Sigmoid colon (tissue), 4 donors: ENCODE data around the gene BRSK2.

Experiments
- CTCF ChIP-seq, 4 experiments: fragments of 450-650 bp in 3 of 4; fragments of 200-600 bp in 1 of 4; IDR thresholded peaks; one replicate each; pipeline ENCODE4 v1.5.1; 2016 to 2019; ENCODE audit warnings: antibody characterized with exemption in 4 of 4, mild to moderate bottlenecking in 3 of 4, moderate library complexity in 2 of 4
- EP300 ChIP-seq, 4 donors: sonication (generic); formaldehyde crosslinking; IDR thresholded peaks; one replicate each; pipeline ENCODE4 v1.6.1; 2017; ENCODE audit warnings: antibody characterized with exemption in 4 of 4
- POLR2A ChIP-seq, 2 donors: fragments of 450-650 bp; IDR thresholded peaks; one replicate each; pipeline ENCODE4 v1.6.1; 2016; ENCODE audit warnings: antibody characterized with exemption in 2 of 2, mild to moderate bottlenecking in 2 of 2, moderate library complexity in 2 of 2
- POLR2AphosphoS5 ChIP-seq, 4 donors: sonication (generic); formaldehyde crosslinking; IDR thresholded peaks; one replicate each; pipeline ENCODE4 v1.6.1; 2017; ENCODE audit warnings: antibody characterized with exemption in 4 of 4

- TF ChIP-seq CTCF (IDR thresholded peaks at IDR 0.05) = no peak
- TF ChIP-seq EP300 (IDR thresholded peaks at IDR 0.05) = no peak
- no peak for TF ChIP-seq POLR2A (IDR thresholded peaks at IDR 0.05)
- TF ChIP-seq POLR2AphosphoS5 (IDR thresholded peaks at IDR 0.05) = no peak
Observed at GRCh38 chr11:1370186-1371025, 19.3 kb upstream of the BRSK2 start.
